Measurements from ENCODE around the gene EFCAB8.
"Not testable (repeated sequence)": the region's sequence is repeated elsewhere in the genome, so short reads cannot be mapped to it uniquely, and the experiment has no call there.

EFCAB8 gene

DNA sequence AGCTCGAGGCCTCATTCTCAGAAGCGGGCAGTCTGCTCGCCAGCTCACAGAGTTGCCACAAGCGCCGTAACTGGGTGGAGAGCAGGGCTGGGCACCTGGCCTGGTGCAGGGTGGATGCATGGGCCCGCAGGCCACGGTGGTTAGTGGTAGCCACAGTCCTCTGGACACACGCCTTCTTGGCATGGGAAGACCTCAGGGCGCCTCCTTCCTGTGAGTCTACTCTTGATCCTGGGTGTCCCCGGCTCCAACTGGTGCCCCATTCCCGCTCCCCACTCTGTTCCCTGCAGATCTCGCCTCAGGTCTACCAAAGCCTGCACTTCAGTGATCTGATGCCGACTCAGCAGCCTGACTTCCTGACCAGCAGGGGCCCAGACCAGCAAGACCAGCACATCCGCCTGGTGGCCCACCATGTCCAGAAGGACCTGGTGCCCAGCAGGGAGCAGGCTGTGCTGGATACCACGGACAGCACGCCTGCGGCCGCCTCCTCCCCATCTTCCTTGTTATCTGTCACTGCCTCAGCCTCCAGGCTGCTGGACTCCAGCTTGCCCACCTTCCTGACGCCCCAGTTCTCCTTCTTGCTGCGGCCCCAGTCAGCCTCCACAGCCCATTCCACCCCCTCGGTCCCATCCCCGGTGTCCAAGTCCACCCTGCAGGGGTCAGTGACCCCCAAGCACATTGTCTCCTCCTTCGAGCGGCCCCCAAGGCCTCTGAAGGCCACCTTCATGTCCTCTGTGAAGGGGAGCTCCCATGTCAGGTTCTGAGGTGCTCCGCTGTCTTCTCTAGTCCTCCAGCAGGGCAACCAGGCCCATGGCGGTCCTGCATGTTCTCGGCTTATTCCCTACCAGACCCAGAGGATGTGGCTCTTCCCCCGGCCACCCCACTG, 102.4 kb downstream of the EFCAB8 start:
- no peak for DNase-seq

DNA sequence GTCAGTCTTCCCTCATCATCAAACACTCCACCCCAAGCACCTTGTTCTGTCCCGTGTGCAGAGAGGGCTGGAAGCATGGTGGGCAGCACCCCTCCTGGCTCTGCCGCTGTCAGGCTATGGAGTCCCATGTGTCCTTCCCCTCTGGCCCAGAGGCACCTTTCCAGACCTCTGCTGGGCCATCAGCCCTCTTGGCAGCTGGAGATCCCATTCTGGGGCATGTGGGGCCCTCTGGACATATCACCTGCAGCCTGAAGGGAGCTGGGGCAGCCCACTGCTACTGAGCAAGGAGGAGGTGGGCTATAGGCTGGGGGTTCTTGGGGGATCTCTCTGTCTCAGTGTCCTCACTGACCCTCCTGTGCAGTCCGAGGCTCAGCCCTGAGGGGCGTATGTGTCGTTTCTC, 103.3 kb downstream of the EFCAB8 start:
- no peak for DNase-seq

DNA sequence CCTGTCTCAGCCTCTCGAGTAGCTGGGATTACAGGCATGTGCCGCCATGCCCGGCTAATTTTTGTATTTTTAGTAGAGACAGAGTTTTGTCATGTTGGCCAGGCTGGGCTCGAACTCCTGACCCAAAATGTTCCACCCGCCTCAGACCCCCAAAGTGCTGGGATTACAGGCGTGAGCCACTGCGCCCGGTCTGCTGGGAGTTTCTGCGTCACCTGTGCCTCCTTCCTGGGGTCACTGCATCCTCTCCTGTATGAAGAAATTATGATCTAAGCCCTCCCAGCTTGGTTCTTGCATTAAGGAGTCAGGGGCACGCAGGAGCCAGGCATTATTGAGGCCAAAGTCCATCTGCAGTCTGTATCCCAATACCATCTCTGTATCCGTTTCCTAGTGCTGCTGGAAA, 103.9 kb downstream of the EFCAB8 start:
- DNase-seq, result not testable (repeated sequence)

DNA sequence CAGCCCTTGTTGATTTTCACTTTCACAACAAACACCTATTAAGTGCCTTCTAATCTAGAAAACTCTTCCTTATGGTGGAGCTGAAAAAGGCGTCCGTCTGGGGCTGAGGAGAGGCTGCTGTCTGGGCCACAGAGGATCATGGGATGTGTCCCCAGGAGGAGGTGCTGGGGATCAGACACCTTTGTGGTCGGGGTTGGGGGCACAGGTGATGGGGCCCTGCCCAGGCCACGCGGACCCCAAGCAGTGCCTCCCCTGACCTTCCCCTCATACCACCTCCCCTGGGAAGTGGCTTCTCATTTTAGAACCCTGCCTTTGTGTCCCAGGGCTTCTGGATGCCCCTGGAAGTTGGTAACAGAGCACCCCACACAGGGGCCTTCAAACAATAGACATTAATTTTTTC, 104.5 kb downstream of the EFCAB8 start:
- DNase-seq, result no peak

DNA sequence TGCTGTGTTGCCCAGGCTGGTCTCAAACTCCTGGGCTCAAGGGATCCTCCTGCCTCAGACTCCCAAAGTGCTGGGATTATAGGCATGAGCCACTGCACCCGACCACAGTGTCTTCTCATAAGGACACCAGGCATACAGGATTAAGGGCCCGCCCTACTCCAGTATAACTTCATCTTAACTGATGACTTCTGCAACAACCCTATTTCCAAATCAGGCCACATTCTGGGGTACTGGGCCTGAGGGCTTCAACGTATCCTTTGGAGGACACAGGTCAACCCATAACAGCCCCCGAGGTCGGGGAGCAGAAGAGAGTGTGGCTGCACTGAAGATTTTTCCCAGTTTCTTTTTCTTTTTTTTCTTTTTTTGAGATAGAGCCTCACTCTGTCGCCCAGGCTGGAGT, 105.9 kb downstream of the EFCAB8 start:
- no peak for DNase-seq

DNA sequence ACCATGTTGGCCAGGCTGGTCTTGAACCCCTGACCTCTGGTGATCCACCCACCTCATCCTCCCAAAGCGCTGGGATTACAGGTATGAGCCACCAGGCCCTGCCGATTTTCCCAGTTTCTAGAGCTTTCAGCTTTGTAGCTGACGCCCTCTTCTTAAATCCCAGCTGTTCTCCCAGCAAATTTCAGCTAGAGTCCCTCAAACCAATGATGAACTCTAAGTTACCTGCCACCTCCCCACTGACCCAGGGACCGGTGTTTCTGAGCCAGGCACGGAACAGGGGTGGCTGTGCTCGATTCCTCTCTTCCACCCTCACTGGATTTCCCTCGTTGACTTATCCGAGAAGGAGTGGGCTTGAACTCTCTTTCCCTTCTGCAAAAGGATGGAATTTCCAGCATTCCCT, 106.4 kb downstream of the EFCAB8 start:
- DNase-seq, result no peak

DNA sequence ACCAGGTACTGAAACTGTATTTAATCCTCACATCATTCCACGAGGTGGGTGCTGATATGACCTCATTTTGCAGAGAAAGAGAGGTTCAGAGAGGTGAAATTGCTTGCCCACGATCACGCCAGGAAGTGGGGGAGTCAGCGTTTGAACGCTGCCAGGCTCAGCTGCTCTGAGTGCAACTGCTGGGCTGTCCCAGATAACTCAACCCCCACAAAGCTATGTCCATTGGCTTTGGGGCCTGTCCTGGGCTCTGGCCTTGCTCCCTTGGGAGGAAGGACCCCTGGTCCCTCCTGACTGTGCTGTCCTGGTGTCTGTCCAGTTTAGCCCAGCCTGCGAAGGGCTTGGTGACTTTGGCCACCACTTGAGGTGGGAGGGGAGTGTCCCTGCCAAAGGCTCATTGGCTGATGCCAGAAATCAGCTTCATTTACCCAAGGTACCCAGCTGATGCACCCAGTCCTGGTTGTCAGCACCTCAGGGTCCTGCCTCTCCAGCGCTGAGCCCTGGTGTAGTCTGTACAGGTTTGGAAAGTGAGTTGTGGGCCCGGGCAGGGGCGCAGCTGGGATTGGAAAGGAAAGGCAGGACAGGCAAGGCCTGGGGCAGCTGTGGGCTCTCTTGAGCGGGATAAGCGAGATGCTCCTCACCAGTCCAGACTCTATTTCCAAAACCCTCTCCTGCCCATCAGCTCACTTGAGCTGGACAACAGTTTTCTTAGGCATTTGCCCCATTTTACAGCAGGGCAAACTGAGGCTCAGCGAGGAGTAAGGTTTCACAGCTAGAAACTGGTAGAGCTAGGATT, 107.1 kb downstream of the EFCAB8 start:
- DNase-seq, result no peak

DNA sequence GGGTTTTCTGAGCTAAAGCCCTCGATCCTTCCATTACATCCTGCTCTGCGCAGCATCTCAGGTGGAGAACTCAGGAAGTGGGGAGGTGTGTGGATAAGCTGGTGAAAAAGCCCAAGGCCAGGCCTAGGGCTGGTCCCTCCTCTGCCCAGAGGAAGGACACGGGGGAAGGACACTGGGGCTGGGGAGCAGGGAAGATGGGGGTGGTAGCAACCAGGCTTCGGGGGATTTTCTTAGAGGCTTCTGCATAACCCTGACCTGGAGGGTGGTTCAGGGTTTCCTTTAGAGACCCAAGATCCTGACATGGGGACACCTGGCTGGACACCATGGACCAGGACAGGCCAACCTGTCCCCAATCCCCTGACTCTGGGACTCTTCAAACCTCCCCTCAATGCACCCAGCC, 107.7 kb downstream of the EFCAB8 start:
- no peak for DNase-seq

DNA sequence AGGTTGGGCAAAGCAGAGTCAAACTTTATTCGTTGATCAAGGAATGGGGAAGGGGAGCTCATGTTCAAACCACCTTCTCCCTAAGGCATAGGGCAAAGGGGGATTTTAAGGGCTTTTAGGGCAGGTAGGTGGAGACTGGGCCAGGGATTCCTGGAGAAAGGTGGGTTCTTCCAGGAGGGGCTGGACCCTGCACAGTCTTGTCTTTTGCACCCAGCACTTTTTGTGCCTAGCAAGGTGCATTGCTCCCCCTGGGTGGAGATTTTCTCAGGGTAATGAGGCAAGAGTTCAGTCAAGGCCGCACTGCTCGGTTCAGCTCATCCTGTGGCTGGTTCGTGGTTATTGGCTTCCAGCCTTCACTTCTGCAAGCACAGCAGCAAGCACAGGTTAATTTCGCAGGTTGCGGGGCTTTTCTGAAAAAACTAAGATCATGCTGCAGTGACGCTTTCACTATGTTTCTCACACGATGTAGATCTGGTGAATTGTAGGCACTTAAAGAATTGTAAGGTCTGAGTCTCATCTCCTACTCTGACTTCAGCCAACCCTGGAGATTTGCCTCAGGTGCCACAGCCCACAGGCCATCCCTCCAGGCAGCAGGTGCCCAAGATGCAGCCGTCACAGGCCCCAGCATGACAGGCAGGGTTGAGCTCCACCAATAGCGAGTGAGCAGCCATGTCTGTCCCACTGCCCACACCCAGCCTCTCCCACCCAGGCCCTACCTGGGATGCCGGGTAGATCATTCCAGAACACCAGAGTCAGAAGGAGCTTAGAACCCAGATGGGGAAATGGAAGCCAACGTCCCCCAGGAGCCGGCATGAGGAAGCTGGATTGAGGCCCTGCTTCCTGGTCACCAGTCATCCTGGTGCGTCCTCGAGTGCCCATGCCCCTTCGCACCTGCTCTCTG, 108.4 kb downstream of the EFCAB8 start:
- DNase-seq, result no peak

DNA sequence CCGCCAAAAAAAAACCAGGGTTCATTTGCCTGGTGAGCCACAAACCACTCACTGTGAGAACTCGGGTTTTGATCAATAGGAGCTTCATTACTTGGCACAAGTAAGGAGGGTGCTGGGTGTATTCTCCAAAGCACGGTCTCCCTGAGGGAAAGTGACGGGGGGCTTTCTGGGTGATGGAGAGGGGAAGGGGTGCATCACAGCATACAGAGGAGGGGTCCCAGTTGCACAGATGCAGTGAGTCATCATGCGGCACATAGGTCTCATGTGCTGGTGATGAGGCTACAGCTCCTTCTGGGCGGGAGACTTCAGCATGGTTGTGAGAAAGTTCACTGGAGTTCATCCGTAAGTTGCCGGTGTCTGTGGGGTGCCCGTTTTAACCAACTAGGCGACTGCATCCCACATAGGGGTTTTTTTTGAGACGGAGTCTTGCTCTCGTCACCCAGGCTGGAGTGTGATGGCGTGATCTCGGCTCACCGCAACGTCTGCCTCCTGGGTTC, 109.3 kb downstream of the EFCAB8 start:
- no peak for DNase-seq

DNA sequence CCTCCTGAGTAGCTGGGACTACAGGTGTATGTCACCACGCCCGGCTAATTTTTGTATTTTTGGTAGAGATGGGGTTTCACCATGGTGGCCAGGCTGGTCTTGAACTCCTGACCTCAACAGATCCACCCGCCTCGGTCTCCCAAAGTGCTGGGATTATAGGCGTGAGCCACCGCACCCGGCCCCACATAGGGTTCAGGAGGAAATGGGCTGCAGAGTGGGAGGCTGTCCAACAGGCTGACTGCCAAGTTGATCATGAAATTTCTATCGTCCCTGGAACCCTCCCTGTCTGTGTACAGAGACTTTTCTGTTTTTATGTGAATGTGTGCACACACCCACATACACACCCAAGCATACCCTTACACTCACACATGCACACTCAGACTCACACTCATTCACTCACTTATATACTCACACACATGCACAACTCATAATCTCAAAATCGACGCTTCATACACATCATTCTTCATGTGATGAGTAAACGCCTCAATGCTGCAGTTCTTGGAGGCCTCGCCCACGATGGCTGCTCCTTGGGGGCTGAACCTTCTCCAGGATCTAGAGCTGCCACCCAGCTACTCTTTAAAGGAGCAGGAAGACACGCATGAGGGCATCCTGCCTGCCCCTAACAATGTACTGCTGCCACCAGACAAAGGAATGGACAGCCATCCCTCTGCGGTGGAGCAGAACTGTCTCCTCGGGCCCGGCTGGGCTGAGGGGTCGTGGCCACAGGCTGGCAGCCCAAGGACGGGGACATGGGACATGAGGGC, 109.9 kb downstream of the EFCAB8 start:
- no peak for DNase-seq

DNA sequence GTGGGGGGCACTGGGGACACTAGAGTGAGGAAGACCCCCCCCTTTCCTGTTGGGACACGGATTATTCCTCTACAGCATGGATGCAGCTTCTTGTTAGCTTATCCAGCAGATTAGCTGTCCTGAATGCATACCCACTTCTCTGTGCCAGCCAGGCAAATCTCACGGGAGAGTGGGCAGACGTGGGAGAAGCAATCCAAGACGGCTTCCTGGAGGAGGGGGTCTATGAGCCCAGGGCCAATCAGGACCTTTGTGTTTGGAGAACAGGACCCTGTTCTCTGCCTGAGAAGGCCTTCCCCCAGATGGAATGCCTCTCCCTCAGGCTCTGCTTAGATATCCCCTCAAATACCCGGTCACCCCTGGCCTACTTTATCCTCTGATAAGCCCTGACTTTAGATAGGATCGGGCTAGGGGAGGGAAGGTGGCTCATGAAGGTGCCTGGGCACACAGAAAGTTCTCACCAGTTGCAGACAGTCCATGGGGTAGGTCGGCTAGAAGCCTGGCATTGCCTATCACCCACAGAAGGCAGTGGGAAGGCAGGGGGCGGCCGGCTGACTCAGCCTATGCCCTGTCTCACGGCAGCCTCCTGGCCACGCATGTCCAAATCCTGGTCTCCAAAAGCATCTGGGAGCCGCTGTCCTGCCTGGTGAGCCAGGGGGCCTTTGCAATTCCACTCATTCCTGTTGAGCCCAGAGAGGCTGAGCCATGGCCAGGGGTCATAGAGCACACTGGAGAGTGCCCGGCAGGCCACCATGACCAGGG, 110.8 kb downstream of the EFCAB8 start:
- DNase-seq, result no peak

DNA sequence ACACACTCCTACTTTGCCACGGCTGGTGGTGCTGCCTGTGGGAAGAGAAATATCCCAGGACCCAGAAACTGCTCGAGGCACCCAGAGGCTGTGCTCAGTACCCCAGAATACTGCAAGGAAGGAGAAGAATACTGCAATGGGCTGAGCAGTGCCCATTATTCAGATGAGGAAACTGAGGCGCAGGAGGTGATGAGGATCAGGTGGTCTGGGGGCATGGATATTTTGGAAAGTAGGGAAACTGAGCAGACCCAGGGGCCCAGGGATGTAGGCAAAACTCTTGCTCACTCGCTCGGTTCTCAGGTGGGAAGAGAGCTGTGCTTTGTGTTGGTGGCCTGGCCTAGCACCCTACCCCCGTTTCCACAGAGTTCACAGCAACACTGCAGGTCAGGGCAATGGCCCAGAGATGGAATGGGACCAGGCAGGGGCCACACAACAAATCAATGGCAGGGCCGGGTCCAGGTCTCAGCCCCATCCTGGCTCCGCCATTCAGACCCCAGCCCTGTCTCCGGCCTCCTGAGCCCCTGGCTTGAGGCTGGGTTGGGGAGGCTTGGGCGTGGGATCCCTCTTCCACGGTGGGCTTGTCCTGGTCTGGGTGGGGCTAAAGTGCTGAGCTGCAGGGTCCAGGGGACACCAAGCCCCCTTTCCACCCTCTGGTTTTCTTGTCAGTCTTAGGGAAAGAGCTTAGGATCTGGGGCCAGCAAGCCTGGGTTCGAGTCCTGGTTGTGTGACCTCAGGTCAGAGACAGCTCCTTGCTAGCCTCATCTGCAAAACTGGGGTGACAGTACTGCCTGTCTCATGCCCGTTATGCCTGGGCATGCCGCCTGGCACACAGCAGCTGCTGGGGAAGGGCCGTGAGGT, 111.6 kb downstream of the EFCAB8 start:
- no peak for DNase-seq

DNA sequence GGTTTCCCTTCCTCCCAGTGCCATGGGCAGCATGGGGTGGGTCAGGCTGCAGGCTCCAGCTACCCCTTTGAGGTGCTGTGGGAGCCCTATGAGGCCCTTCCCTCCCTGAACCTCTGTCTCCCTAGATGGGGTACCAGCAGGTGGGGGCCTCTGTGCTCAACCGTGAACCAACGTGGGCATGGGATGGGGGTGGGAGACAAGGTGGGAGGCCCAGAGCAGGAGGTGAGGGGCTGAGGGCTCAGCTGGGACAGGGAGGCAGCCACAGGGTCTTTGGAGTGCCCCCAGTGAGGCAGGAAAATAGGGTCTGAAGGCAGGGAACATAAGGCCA, 112.2 kb downstream of the EFCAB8 start:
- DNase-seq, result no peak

DNA sequence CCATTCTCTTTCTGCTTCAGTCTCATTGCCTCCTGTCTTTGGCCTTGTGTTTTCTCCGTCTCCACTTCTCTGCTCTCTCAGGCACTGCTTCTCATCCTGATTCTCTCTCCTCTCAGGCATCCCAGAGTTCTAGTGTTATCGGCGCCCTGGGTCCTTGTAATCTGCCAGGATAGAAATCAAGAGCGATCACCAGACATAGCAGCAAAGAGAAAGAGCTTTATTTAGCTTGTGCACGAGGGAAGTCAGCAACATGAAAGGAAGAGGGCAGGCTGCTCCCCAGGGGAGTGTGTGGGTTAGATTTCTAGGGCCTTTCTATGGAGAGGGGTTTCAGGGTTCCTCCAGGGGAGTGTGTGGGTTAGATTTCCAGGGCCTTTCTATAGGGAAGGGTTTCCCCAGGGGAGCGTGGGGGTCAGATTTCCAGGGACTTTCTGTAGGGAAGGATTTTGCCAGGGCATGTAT, 113.0 kb downstream of the EFCAB8 start:
- no peak for DNase-seq

DNA sequence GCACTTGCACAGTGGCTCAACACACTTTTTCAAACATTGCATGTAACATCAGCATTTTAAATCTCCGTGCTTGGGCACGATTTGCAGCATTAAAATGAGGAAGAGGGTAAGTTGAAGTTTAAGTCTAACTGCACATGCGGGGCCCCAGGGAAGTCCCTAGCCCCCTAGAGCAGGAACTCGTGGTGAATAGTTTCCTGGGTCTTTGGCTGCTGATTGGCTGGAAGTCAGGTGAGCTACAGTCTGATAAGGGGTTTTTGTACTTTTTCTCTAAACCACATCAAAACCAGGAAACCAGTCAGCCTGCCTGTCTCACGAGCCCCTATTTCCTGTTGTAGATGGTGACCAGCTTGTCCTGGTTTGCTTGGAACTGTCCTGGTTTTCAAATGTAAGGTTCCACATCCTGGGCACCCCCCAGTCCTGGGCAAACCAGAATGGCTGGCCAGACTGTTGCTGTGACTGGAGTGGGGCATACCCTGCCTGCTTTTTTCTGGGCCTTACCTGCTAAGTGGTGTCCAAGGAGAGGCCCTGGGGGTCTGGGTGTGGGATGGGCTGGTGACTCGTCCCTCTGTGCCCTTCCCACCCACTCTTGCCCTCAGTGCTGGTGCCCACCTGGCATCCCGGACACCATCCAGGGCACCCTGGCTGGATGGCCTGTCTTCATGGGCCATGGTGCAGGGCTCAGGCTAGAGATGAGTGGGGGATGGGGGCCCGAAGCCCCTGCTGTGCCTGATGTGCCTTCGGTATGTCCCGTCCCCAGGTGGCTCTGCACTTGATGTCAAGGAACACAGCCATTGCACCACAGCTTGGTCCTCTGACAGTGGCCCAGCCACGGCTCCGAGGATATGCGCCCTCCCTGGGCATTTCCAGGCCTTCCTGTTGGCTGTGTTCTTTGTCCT, 113.7 kb downstream of the EFCAB8 start:
- no peak for DNase-seq

DNA sequence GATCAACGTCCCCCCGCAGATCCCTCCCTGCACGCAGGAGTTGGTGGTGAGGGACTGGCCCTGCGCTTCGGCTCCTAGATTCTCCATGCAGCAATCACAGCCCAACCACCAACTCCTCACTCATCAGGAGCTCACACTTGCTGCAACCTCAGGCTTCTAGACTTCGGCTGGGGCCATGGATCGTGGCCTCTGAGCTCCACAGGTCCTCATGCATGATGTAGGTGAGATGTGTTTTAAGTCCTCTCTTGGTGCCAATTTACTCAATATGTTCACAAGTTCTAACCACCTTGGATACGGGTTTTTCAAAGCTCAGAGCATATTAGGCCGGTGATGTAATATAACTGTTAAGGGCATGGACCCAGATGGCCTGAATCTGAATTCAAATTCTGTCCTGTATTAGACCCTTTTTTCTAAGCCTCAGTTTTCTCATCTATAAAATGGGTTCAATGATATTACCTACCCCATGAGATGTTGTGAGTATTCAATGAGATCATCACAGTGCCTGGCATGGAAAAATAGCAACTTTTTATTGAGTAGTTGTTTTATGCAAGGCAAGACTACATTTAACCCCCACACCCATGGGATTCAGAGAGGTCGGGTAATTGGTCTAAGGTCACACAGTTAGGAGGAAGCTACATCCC, 114.5 kb downstream of the EFCAB8 start:
- DNase-seq, result no peak

DNA sequence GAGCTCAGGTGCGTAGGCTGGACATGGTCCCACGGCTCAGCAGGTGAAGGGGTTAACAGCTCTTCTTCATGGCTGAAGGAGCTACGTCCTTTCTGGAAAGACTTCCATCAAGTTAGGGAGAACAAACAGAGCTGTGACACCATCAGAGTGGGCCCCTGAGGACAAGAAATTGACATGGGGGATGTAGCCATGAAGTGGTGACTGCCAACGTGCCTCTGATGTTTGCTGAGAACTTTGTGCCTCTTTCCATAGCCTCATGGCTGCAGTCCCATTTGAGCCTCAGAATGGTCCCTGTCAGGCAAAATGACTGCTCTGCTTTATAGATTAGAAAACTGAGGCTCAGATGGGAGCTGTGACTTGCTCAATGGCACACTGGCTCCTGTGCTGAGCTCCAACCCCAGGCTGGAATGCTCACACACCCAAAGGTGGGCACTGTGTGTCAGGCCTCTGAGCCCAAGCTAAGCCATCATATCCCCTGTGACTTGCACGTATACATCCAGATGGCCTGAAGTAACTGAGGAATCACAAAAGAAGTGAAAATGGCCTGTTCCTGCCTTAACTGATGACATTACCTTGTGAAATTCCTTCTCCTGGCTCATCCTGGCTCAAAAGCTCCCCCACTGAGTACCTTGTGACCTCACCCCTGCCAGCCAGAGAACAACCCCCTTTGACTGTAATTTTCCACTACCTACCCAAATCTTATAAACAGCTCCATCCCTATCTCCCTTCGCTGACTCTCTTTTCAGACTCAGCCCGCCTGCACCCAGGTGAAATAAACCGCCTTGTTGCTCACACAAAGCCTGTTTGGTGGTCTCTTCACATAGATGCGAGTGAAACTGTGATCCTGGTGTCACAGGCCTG, 115.7 kb downstream of the EFCAB8 start:
- not testable (repeated sequence) for DNase-seq
